Spleen (tissue), 11 donors: Measurements from ENCODE around the gene OR6B1. TPM values are rescaled to one million over a fixed set of nuclear protein-coding genes. Genes with fewer than 3 reads are reported as not detected.
"Not testable (repeated sequence)": the region's sequence is repeated elsewhere in the genome, so short reads cannot be mapped to it uniquely, and the experiment has no call there.

Experiments
- DNase-seq: peaks from one replicate; pipeline ENCODE4 v3.0.0-alpha.2; 2020
- H3K27ac ChIP-seq, 8 donors: fragments of 200-600 bp; sonication (generic) in 7 of 8; 1 replicate in 4 of 8; 2 replicates in 4 of 8; pipeline versions ENCODE4 v1.5.0 to v1.8.0; 2016 to 2021; ENCODE audit warnings: inconsistent platforms in 4 of 8, mild to moderate bottlenecking in 4 of 8, moderate library complexity in 1 of 8
- H3K27me3 ChIP-seq, 7 donors: fragments of 200-600 bp; sonication (generic) in 6 of 7; replicated peaks in 1 of 7; 1 replicate in 4 of 7; 2 replicates in 3 of 7; pipeline versions ENCODE4 v1.5.0 to v1.8.0; 2016 to 2021; ENCODE audit warnings: inconsistent platforms in 3 of 7, mild to moderate bottlenecking in 1 of 7
- H3K36me3 ChIP-seq, 6 donors: fragments of 200-600 bp; sonication (generic) in 5 of 6; 1 replicate in 4 of 6; 2 replicates in 2 of 6; pipeline versions ENCODE4 v1.5.0 to v1.8.0; 2016 to 2021; ENCODE audit warnings: inconsistent platforms in 2 of 6
- H3K4me1 ChIP-seq, 6 donors: fragments of 200-600 bp; sonication (generic) in 5 of 6; 1 replicate in 3 of 6; 2 replicates in 3 of 6; pipeline versions ENCODE4 v1.5.0 to v1.8.0; 2016 to 2021; ENCODE audit warnings: inconsistent platforms in 3 of 6
- H3K4me3 ChIP-seq, 8 donors: fragments of 200-600 bp; sonication (generic) in 7 of 8; 1 replicate in 4 of 8; 2 replicates in 4 of 8; pipeline versions ENCODE4 v1.5.0 to v1.8.0; 2016 to 2021; ENCODE audit warnings: inconsistent platforms in 4 of 8, mild to moderate bottlenecking in 4 of 8, moderate library complexity in 2 of 8
- H3K9me3 ChIP-seq, 8 donors: fragments of 200-600 bp; sonication (generic) in 7 of 8; 1 replicate in 4 of 8; 2 replicates in 4 of 8; pipeline versions ENCODE4 v1.5.0 to v1.8.0; 2016 to 2021; ENCODE audit warnings: inconsistent platforms in 4 of 8
- CTCF ChIP-seq, 11 experiments: fragments of 200-600 bp in 7 of 11; fragments of 450-650 bp in 4 of 11; sonication (generic) in 4 of 11; IDR thresholded peaks in 8 of 11; conservative IDR thresholded peaks in 3 of 11; 1 replicate in 7 of 11; 2 replicates in 4 of 11; pipeline versions ENCODE4 v1.4.0 to v1.8.0; 2016 to 2021; ENCODE audit warnings: antibody characterized with exemption in 11 of 11, inconsistent platforms in 4 of 11, mild to moderate bottlenecking in 1 of 11
- POLR2A ChIP-seq, 3 donors: fragments of 450-650 bp; IDR thresholded peaks; one replicate each; pipeline ENCODE4 v1.5.1; 2017; ENCODE audit warnings: antibody characterized with exemption in 3 of 3, mild to moderate bottlenecking in 1 of 3
- POLR2AphosphoS5 ChIP-seq, 3 donors: sonication (generic); formaldehyde crosslinking; IDR thresholded peaks; one replicate each; pipeline ENCODE4 v1.5.1; 2017; ENCODE audit warnings: antibody characterized with exemption in 3 of 3
- WGBS, 5 donors: extraction: QIAGEN DNeasy Blood & Tissue Kit in 3 of 5; methylation state at CpG; one replicate each; pipeline versions ENCODE4 v1.1.5 to v1.1.7; 2013 to 2018; 5-methylcytosine and 5-hydroxymethylcytosine counted together
- intact Hi-C: fragments of 100-400 bp; cut with DNase I; formaldehyde crosslinking; loops from one replicate; pipeline ENCODE4 v1.15.0; 2023; ENCODE audit warnings: low total_unique reads
- polyA plus RNA-seq, 3 donors: library from polyadenylated mRNA; stranded (reverse); fragments of 200-250 nt; gene quantifications; one replicate each; pipeline ENCODE4 v1.2.1, GENCODE V29; 2013
- total RNA-seq, 7 donors: library from RNA; depleted of rRNA in 3 of 7; stranded (reverse); fragments of >200 nt in 3 of 7; fragmentation: NEBNext Ultra II Directional in 4 of 7; extraction: Animal tissue kit (Norgen Biotek cat#: 25700) in 4 of 7; gene quantifications; one replicate each; pipeline versions ENCODE4 v1.1.0 to v1.2.1, GENCODE V29; 2016 to 2021
- donor health status: healthy with polysubstance abuse.
- donor health status: DM: no; HTN: no; CAD: no; lungs with moderate emphysema.
- donor health status: DM: no; HTN: no; CAD: no.
- donor health status: Bipolar disorder and iron deficiency.
- donor health status: healthy.
- donor health status: DM: no; HTN: no; CAD: no.
- donor health status: DM: yes; HTN: yes; CAD: no.

Gene OR6B1
- total and polyA plus RNA-seq, 10 donors, result not detected

GRCh38 chr7:144004703-144005102, 4.6 kb downstream of the OR6B1 start:
- H3K9me3 ChIP-seq, result peaks cover 0 to 16% (median 9%) of the 10 kb centered on the region in 8 donors
- WGBS, 5 donors, result 73 to 80% (median 77%) methylated on average over 5 of the region's 5 CpGs
- H3K27me3 ChIP-seq, result no peaks in the 10 kb centered on the region
- DNase-seq, result no peak
- intact Hi-C loops, result no loop called here
- no peak overlapping the region for H3K4me3 ChIP-seq
- H3K36me3 ChIP-seq, result no peaks in the 10 kb centered on the region
- no peak for TF ChIP-seq POLR2AphosphoS5 (IDR thresholded peaks at IDR 0.05)
- no peak for TF ChIP-seq CTCF (IDR thresholded peaks at IDR 0.05 in 8 of 11, conservative IDR thresholded peaks at IDR 0.05 in 3 of 11)
- no peak for TF ChIP-seq POLR2A (IDR thresholded peaks at IDR 0.05)
- no peak overlapping the region for H3K27ac ChIP-seq
- no peaks in the 10 kb centered on the region for H3K4me1 ChIP-seq

GRCh38 chr7:144006029-144006691, 6.0 kb downstream of the OR6B1 start:
- intact Hi-C loops, result no loop called here
- peaks cover 0 to 28% (median 18%) of the 10 kb centered on the region in 8 donors for H3K9me3 ChIP-seq
- DNase-seq, result no peak
- H3K27ac ChIP-seq, result no peak overlapping the region
- no peaks in the 10 kb centered on the region for H3K27me3 ChIP-seq
- TF ChIP-seq POLR2A (IDR thresholded peaks at IDR 0.05), result no peak
- no peak for TF ChIP-seq POLR2AphosphoS5 (IDR thresholded peaks at IDR 0.05)
- no peak for TF ChIP-seq CTCF (IDR thresholded peaks at IDR 0.05 in 8 of 11, conservative IDR thresholded peaks at IDR 0.05 in 3 of 11)
- H3K4me3 ChIP-seq, result no peak overlapping the region
- no peaks in the 10 kb centered on the region for H3K4me1 ChIP-seq
- WGBS, 5 donors, result 30 to 66% (median 50%) methylated on average over 1 of the region's 1 CpG
- H3K36me3 ChIP-seq, result no peaks in the 10 kb centered on the region

- H3K9me3 ChIP-seq, result peaks cover 0 to 28% (median 18%) of the 10 kb centered on the region in 8 donors
- DNase-seq, result no peak
- no peaks in the 10 kb centered on the region for H3K36me3 ChIP-seq
- H3K4me1 ChIP-seq, result no peaks in the 10 kb centered on the region
- no peak overlapping the region for H3K27ac ChIP-seq
- TF ChIP-seq POLR2AphosphoS5 (IDR thresholded peaks at IDR 0.05), result no peak
- no peak for TF ChIP-seq CTCF (IDR thresholded peaks at IDR 0.05 in 8 of 11, conservative IDR thresholded peaks at IDR 0.05 in 3 of 11)
- TF ChIP-seq POLR2A (IDR thresholded peaks at IDR 0.05), result no peak
- H3K27me3 ChIP-seq, result no peaks in the 10 kb centered on the region
- intact Hi-C loops, result no loop called here
- no peak overlapping the region for H3K4me3 ChIP-seq
- WGBS, 5 donors, result 89 to 95% (median 91%) methylated on average over 1 of the region's 1 CpG
These were observed 6.5 kb downstream of the OR6B1 start for GRCh38 chr7:144006692-144007042.

GRCh38 chr7:144009361-144009760, 9.2 kb downstream of the OR6B1 start:
- no peak overlapping the region for H3K4me3 ChIP-seq
- no peaks in the 10 kb centered on the region for H3K36me3 ChIP-seq
- 71 to 83% (median 77%) methylated on average over 2 of the region's 2 CpGs for WGBS, 5 donors
- peaks cover 0 to 28% (median 18%) of the 10 kb centered on the region in 8 donors for H3K9me3 ChIP-seq
- no peaks in the 10 kb centered on the region for H3K27me3 ChIP-seq
- DNase-seq, result no peak
- no peak overlapping the region for H3K27ac ChIP-seq
- TF ChIP-seq POLR2A (IDR thresholded peaks at IDR 0.05) (no peak), CTCF (IDR thresholded peaks at IDR 0.05 in 8 of 11, conservative IDR thresholded peaks at IDR 0.05 in 3 of 11) (no peak), POLR2AphosphoS5 (IDR thresholded peaks at IDR 0.05) (no peak)
- intact Hi-C loops, result no loop called here
- no peaks in the 10 kb centered on the region for H3K4me1 ChIP-seq

- H3K4me1 ChIP-seq, H3K27ac ChIP-seq, H3K4me3 ChIP-seq, DNase-seq, H3K27me3 ChIP-seq, H3K36me3 ChIP-seq, intact Hi-C loops: not testable (repeated sequence)
- H3K9me3 ChIP-seq, result peaks cover 0 to 28% (median 18%) of the 10 kb centered on the region in 8 donors
These were observed 9.9 kb downstream of the OR6B1 start for GRCh38 chr7:144010061-144010460.

- H3K27ac ChIP-seq, H3K4me3 ChIP-seq, H3K4me1 ChIP-seq, intact Hi-C loops, DNase-seq, H3K27me3 ChIP-seq, H3K36me3 ChIP-seq: not testable (repeated sequence)
- peaks cover 0 to 33% (median 18%) of the 10 kb centered on the region in 8 donors for H3K9me3 ChIP-seq
- 69 to 86% (median 78%) methylated on average over 1 of the region's 1 CpG for WGBS, 5 donors
These were observed 10.7 kb downstream of the OR6B1 start for GRCh38 chr7:144010821-144011220.
